HepG2 (cell line): ENCODE data around the gene TYMP. TPM values are rescaled to one million over a fixed set of nuclear protein-coding genes. Genes with fewer than 3 reads are reported as not detected.

Experiments used
- ARID4A ChIP-seq: sonication (generic); formaldehyde crosslinking; IDR thresholded peaks from 2 replicates; pipeline ENCODE4 v1.5.0; 2020; ENCODE audit warnings: mild to moderate bottlenecking, missing genetic modification reagents, borderline replicate concordance
- DR1 ChIP-seq: sonication (generic); formaldehyde crosslinking; IDR thresholded peaks from 2 replicates; pipeline ENCODE4 v1.8.0; 2021; ENCODE audit warnings: mild to moderate bottlenecking, missing genetic modification reagents, inconsistent platforms
- EEA1 ChIP-seq: sonication (generic); formaldehyde crosslinking; IDR thresholded peaks from 2 replicates; pipeline ENCODE4 v1.5.1; 2020; ENCODE audit warnings: mild to moderate bottlenecking, missing genetic modification reagents, borderline replicate concordance
- ERF ChIP-seq: IDR thresholded peaks from 2 replicates; pipeline ENCODE4 v1.6.1; 2018; ENCODE audit warnings: missing biosample characterization, missing genetic modification reagents
- FOXK1 ChIP-seq: sonication (generic); formaldehyde crosslinking; IDR thresholded peaks from 2 replicates; pipeline ENCODE4 v1.4.0; 2020; ENCODE audit warnings: low read depth, missing genetic modification reagents, borderline replicate concordance
- IRF9 ChIP-seq: sonication (generic); formaldehyde crosslinking; IDR thresholded peaks from 2 replicates; pipeline ENCODE4 v1.8.0; 2022; ENCODE audit warnings: missing genetic modification reagents, mild to moderate bottlenecking, borderline replicate concordance
- KDM5B ChIP-seq: sonication (generic); formaldehyde crosslinking; IDR thresholded peaks from 2 replicates; pipeline ENCODE4 v1.4.0; 2020; ENCODE audit warnings: missing genetic modification reagents, mild to moderate bottlenecking, borderline replicate concordance
- POLR2G ChIP-seq: fragments of 200-400 bp; formaldehyde crosslinking; IDR thresholded peaks from 2 replicates; pipeline ENCODE4 v1.6.1; 2018; ENCODE audit warnings: mild to moderate bottlenecking, low read depth, low read length, moderate library complexity
- RXRB ChIP-seq: IDR thresholded peaks from 2 replicates; pipeline ENCODE4 v1.6.1; 2016; ENCODE audit warnings: borderline replicate concordance, missing genetic modification reagents, missing compliant biosample characterization
- TFDP1 ChIP-seq: IDR thresholded peaks from 2 replicates; pipeline ENCODE4 v1.6.1; 2016; ENCODE audit warnings: missing compliant biosample characterization, missing genetic modification reagents, borderline replicate concordance
- WIZ ChIP-seq: sonication (generic); formaldehyde crosslinking; IDR thresholded peaks from 2 replicates; pipeline ENCODE4 v1.5.1; 2020; ENCODE audit warnings: mild to moderate bottlenecking, missing genetic modification reagents
- ZNF572 ChIP-seq: sonication (generic); formaldehyde crosslinking; IDR thresholded peaks from 2 replicates; pipeline ENCODE4 v1.5.1; 2020; ENCODE audit warnings: mild to moderate bottlenecking, missing genetic modification reagents
- ZNF574 ChIP-seq: sonication (generic); formaldehyde crosslinking; IDR thresholded peaks from 2 replicates; pipeline ENCODE4 v1.4.0; 2020; ENCODE audit warnings: missing genetic modification reagents
- ZNF652 ChIP-seq: IDR thresholded peaks from 2 replicates; pipeline ENCODE4 v1.6.1; 2016; ENCODE audit warnings: low read depth, borderline replicate concordance
- ZNF710 ChIP-seq: sonication (generic); formaldehyde crosslinking; IDR thresholded peaks from 2 replicates; pipeline ENCODE4 v1.5.0; 2020; ENCODE audit warnings: mild to moderate bottlenecking, missing genetic modification reagents, borderline replicate concordance
- ZNF776 ChIP-seq: sonication (generic); formaldehyde crosslinking; IDR thresholded peaks from 2 replicates; pipeline ENCODE4 v1.4.0; 2020; ENCODE audit warnings: mild to moderate bottlenecking, missing genetic modification reagents
- polyA plus RNA-seq, 8 experiments: library from polyadenylated mRNA; depleted of rRNA in 3 of 8; stranded (reverse) in 7 of 8; unstranded in 1 of 8; fragments of >200 nt; fragmentation: Illumina TruSeq in 4 of 8; extraction: Trizol in 4 of 8; gene quantifications; 2 replicates each; pipeline versions ENCODE4 v1.2.1 to v1.2.3, GENCODE V29; 2011 to 2016; ENCODE audit warnings: low read depth in 4 of 8, missing spikeins in 1 of 8, mixed read lengths in 1 of 8; ENCODE audit not compliant: insufficient read depth in 1 of 8
- total RNA-seq, 5 experiments: library from RNA; depleted of rRNA; stranded (reverse); fragments of >200 nt; fragmentation: Illumina TruSeq; extraction: Trizol; gene quantifications; 2 replicates each; pipeline ENCODE4 v1.2.3, GENCODE V29; 2016; ENCODE audit warnings: low read depth in 1 of 5

TYMP gene
- total and polyA plus RNA-seq, 2 of the 13 experiments (the other 11 are each of a cell fraction or from before 2014, with no cell fraction given): 3.9 to 4.3 TPM

- TF ChIP-seq ZNF574: 0 out of 2 replicates have a peak, but pooled peaks have one; percentile 5
- 0 out of 2 replicates have a peak, but pooled peaks have one; percentile 14 for TF ChIP-seq KDM5B (CRISPR knock-in tag)
- TF ChIP-seq ZNF776 (CRISPR knock-in tag): 0 out of 2 replicates have a peak, but pooled peaks have one; percentile 27
- peak; percentile 4; the same call in 1 of the 2 replicates for TF ChIP-seq ARID4A
- TF ChIP-seq EEA1 (CRISPR knock-in tag): 0 out of 2 replicates have a peak, but pooled peaks have one; percentile 32
- TF ChIP-seq RXRB (CRISPR knock-in tag): peak; percentile 74
- 0 out of 2 replicates have a peak, but pooled peaks have one; percentile 44 for TF ChIP-seq WIZ
- no peak for TF ChIP-seq POLR2G
- TF ChIP-seq ZNF572 (CRISPR knock-in tag): 0 out of 2 replicates have a peak, but pooled peaks have one; percentile 10
- no peak for TF ChIP-seq ZNF710 (CRISPR knock-in tag)
- no peak for TF ChIP-seq TFDP1 (CRISPR knock-in tag)
- 0 out of 2 replicates have a peak, but pooled peaks have one; percentile 1 for TF ChIP-seq DR1 (CRISPR knock-in tag)
- no peak for TF ChIP-seq ERF (CRISPR knock-in tag)
- peak; percentile 56; the same call in 1 of the 2 replicates for TF ChIP-seq FOXK1 (CRISPR knock-in tag)
- no peak for TF ChIP-seq ZNF652
- TF ChIP-seq IRF9 (CRISPR knock-in tag): 0 out of 2 replicates have a peak, but pooled peaks have one; percentile 14
Observed at GRCh38 chr22:50563413-50564160, 33.8 kb upstream of the TYMP start (continued).
